Stimulated activated CD8-positive, alpha-beta memory T cell treated with anti-CD3 and anti-CD28 coated beads, Interleukin-12 subunit alpha, Interleukin-12 subunit beta, amount 100 ng/mL, for 4 hours (primary cell): ENCODE data around the gene CPTP.
"Not testable (repeated sequence)": the region's sequence is repeated elsewhere in the genome, so short reads cannot be mapped to it uniquely, and the experiment has no call there.

Source experiments
- DNase-seq: peaks from one replicate; pipeline ENCODE4 v3.0.0-alpha.2; 2020; ENCODE audit warnings: low read depth

Gene CPTP

GRCh38 chr1:1306661-1307260 is 17.8 kb upstream of the CPTP start:
- no peak for DNase-seq

GRCh38 chr1:1307261-1307922 is 17.2 kb upstream of the CPTP start:
- no peak for DNase-seq

GRCh38 chr1:1307923-1308755 is 16.5 kb upstream of the CPTP start, which contains the start of the genes ACAP3 and PUSL1:
Gene ACAP3 (minus strand): TSS chr1:1307930. CDS start chr1:1307815, 115 bp downstream.
Gene PUSL1 (plus strand): TSS chr1:1308597. CDS start chr1:1308644, 47 bp downstream.
- DNase-seq, result peak; percentile 85

GRCh38 chr1:1308756-1309250 is 15.8 kb upstream of the CPTP start:
- no peak for DNase-seq

GRCh38 chr1:1309251-1310108 is 15.1 kb upstream of the CPTP start:
- DNase-seq, result no peak

- DNase-seq, result no peak
Measured at GRCh38 chr1:1310109-1310385, 14.6 kb upstream of the CPTP start.

GRCh38 chr1:1310476-1311053 is 14.0 kb upstream of the CPTP start:
- DNase-seq, result no peak

- DNase-seq, result no peak
Measured at GRCh38 chr1:1311107-1312104, 13.2 kb upstream of the CPTP start.

GRCh38 chr1:1312450-1313314 is 11.9 kb upstream of the CPTP start:
- no peak for DNase-seq

- no peak for DNase-seq
Measured at GRCh38 chr1:1313500-1314236, 10.9 kb upstream of the CPTP start.

GRCh38 chr1:1314237-1314586 is 10.4 kb upstream of the CPTP start:
- no peak for DNase-seq

- no peak for DNase-seq
Measured at GRCh38 chr1:1314678-1315335, 9.8 kb upstream of the CPTP start.

- DNase-seq, result no peak
Measured at GRCh38 chr1:1315435-1315954, 9.1 kb upstream of the CPTP start.

- not testable (repeated sequence) for DNase-seq
Measured at GRCh38 chr1:1316199-1316598, 8.4 kb upstream of the CPTP start.

GRCh38 chr1:1317420-1317819 is 7.2 kb upstream of the CPTP start:
- no peak for DNase-seq

GRCh38 chr1:1318131-1318652 is 6.4 kb upstream of the CPTP start:
- no peak for DNase-seq

- no peak for DNase-seq
Measured at GRCh38 chr1:1318777-1319645, 5.6 kb upstream of the CPTP start.
